Endothelial cell of hepatic sinusoid (primary cell): ENCODE measurements around the gene USF2.

ENCODE experiments used
- in situ Hi-C: cut with HindIII; loops from 2 replicates; pipeline ENCODE4 v1.10.0; 2017; ENCODE audit warnings: low sequenced_read_pairs

The USF2 gene

GRCh38 chr19:35241417-35241816 lies 27.3 kb upstream of the USF2 start:
- in situ Hi-C loops = loop anchor here (5.0 kb wide), 1 partner anchor 41 kb away; the partner anchor contains the start of gene HAMP

- in situ Hi-C loops = no loop called here
Observed at GRCh38 chr19:35246466-35247092, 22.2 kb upstream of the USF2 start.

- in situ Hi-C loops = no loop called here
Observed at GRCh38 chr19:35247526-35248309, 21.0 kb upstream of the USF2 start.

GRCh38 chr19:35248310-35249145 lies 20.2 kb upstream of the USF2 start, which contains the start of gene LSR:
Gene LSR, plus strand, starts transcription at chr19:35249002. Its CDS starts 21 bp downstream, at chr19:35249023.
- in situ Hi-C loops = no loop called here

- in situ Hi-C loops = no loop called here
Observed at GRCh38 chr19:35249146-35249847, 19.5 kb upstream of the USF2 start.

- in situ Hi-C loops = no loop called here
Observed at GRCh38 chr19:35249848-35250711, 18.7 kb upstream of the USF2 start.

- in situ Hi-C loops = no loop called here
Observed at GRCh38 chr19:35251456-35251855, 17.3 kb upstream of the USF2 start.

GRCh38 chr19:35253316-35254286 lies 15.2 kb upstream of the USF2 start:
- in situ Hi-C loops = no loop called here

- in situ Hi-C loops = no loop called here
Observed at GRCh38 chr19:35254341-35255297, 14.1 kb upstream of the USF2 start.

- in situ Hi-C loops = no loop called here
Observed at GRCh38 chr19:35256566-35256965, 12.2 kb upstream of the USF2 start.

- in situ Hi-C loops = no loop called here
Observed at GRCh38 chr19:35257113-35257461, 11.7 kb upstream of the USF2 start.

GRCh38 chr19:35260694-35261304 lies 8.0 kb upstream of the USF2 start:
- in situ Hi-C loops = no loop called here

- in situ Hi-C loops = no loop called here
Observed at GRCh38 chr19:35261356-35262100, 7.2 kb upstream of the USF2 start.

GRCh38 chr19:35262101-35262761 lies 6.5 kb upstream of the USF2 start:
- in situ Hi-C loops = no loop called here

GRCh38 chr19:35264268-35265125 lies 4.3 kb upstream of the USF2 start:
- in situ Hi-C loops = no loop called here
